ENCODE measurements around the gene RITA1.

The RITA1 gene

DNA sequence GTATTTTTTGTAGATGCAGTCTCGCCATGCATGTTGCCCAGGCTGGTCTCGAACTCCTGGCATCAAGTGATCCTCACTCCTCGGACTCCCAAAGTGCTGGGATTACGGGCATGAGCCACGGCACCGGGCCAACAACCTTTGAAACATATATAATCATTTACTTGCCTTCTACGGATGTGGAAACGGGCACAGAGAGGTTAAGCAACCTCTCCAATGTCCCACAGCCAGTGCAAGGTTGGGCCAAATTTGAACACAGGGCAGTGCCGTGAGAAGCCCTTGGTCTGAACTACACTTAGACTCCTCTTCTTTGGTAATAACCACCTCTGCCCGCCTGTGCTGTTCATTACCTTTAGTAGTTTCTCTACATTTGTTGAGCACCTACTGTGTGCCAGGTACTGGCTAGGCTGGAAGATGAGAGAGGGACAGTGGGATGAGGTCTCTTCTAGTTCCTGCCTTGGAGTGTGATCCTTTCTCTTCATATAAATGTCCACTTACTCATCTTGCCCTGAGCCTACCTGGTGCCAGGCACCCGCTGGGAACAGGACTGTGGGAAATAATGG lies 2.4 kb upstream of the RITA1 start:
- TF ChIP-seq, protein P1, sequence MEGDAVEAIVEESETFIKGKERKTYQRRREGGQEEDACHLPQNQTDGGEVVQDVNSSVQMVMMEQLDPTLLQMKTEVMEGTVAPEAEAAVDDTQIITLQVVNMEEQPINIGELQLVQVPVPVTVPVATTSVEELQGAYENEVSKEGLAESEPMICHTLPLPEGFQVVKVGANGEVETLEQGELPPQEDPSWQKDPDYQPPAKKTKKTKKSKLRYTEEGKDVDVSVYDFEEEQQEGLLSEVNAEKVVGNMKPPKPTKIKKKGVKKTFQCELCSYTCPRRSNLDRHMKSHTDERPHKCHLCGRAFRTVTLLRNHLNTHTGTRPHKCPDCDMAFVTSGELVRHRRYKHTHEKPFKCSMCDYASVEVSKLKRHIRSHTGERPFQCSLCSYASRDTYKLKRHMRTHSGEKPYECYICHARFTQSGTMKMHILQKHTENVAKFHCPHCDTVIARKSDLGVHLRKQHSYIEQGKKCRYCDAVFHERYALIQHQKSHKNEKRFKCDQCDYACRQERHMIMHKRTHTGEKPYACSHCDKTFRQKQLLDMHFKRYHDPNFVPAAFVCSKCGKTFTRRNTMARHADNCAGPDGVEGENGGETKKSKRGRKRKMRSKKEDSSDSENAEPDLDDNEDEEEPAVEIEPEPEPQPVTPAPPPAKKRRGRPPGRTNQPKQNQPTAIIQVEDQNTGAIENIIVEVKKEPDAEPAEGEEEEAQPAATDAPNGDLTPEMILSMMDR (conservative IDR thresholded peaks at IDR 0.05; ENCODE audit: low read depth): no peak
- H3K27ac ChIP-seq: peak overlapping the region; percentile 13
- ChIA-PET POLR2A (ENCODE audit: low non-redundant PET) (no interaction called here), CTCF (interaction anchor here (1.1 kb wide), 1 partner anchor 9 kb away, joined by 4 read pairs; no protein-coding TSS in a partner anchor)
- DNase-seq (ENCODE audit: low spot score): no peak

DNA sequence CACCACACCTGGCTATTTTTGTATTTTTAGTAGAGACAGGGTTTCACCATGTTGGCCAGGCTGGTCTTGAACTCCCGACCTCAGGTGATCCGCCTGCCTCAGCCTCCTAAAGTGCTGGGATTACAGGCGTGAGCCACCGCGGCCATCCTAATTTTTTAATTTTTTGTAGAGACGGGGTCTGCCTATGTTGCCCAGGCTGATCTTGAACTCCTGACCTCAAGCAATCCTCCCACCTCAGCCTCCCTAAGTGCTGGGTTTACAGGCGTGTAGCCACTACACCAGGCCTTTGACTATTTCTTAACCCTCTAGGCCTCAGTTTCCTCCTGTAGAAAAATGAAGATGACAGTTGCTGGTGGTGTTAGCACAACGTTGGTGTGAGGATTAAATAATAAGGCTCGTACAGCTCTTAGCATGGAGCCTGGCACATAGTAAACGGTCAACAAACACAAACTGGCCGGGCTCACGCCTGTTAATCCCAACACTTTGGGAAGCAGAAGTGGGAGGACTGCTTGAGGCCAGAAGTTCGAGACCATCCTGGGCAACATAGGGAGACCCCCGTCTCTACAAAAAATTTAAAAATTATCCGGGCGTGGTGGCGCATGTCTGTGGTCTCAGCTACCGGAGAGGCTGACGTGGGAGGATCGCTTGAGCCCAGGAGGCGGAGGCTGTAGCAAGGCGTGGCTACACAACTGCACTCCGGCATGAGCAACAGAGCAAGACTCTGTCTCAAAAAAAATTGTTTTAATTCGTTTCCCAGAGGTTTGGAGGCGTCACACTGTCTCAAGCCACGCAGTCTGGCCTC lies 1.2 kb upstream of the RITA1 start:
- CTCF ChIA-PET: interaction anchor here (0.6 kb wide), 1 partner anchor 678 kb away, joined by 3 read pairs; no protein-coding TSS in a partner anchor

DNA sequence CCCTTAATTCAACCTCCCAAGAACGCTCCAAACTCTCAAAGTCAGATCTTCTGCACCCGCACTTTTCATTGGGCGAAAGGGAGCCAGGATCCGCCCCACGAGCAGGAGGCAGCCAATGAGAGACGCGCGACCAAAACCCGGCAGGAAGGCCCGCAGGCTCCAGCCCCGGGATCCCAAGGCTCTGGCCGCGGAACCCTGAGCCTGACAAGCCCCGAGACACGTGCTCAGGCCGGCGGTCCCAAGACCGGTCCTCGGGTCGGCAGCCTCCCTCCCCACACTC lies 681 bp upstream of the RITA1 start:
- CTCF ChIA-PET: interaction anchor here (0.6 to 2.4 kb wide), 2 partner anchors 10 to 678 kb away, joined by 3 to 8 read pairs; no protein-coding TSS in a partner anchor
- peak overlapping the region; percentile 91 for H3K27ac ChIP-seq
- TF ChIP-seq, protein P1 (conservative IDR thresholded peaks at IDR 0.05; ENCODE audit: low read depth): no peak
- DNase-seq (ENCODE audit: low spot score): peak; percentile 95
- POLR2A ChIA-PET (ENCODE audit: low non-redundant PET): interaction anchor here (0.6 to 1.0 kb wide), 2 partner anchors 39 to 150 kb away, joined by 3 to 8 read pairs; no protein-coding TSS in a partner anchor

More for the DNA sequence above, 1.2 kb upstream of the RITA1 start:
- TF ChIP-seq, protein P1 (conservative IDR thresholded peaks at IDR 0.05; ENCODE audit: low read depth): no peak
- POLR2A ChIA-PET (ENCODE audit: low non-redundant PET): interaction anchor here (1.0 kb wide), 1 partner anchor 151 kb away, joined by 8 read pairs; no protein-coding TSS in a partner anchor
- peak overlapping the region; percentile 91 for H3K27ac ChIP-seq
- DNase-seq (ENCODE audit: low spot score): no peak

DNA sequence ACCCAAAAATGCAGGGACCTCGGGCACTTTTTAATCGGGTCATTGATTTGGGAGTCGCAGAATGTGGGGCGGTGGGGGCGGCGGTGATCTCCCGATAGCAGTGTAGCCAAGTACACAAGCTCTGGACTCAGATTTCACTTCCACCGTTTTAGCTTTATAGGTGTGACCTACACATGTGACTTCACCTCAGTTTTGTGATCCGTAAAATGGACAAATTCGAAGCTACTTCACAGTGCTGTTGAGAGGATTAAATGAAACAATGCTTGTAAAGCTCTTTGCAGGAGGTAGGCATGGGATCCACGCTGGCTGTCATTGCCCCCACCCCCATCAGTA lies 478 bp downstream of the RITA1 start:
- peak overlapping the region; percentile 91 for H3K27ac ChIP-seq
- POLR2A ChIA-PET (ENCODE audit: low non-redundant PET): interaction anchor here (0.6 kb wide), 1 partner anchor 25 kb away, joined by 4 read pairs; no protein-coding TSS in a partner anchor
- no peak for DNase-seq (ENCODE audit: low spot score)
- CTCF ChIA-PET: interaction anchor here (0.7 to 2.4 kb wide), 2 partner anchors 12 to 98 kb away, joined by 3 to 8 read pairs; no protein-coding TSS in a partner anchor
- TF ChIP-seq, protein P1 (conservative IDR thresholded peaks at IDR 0.05; ENCODE audit: low read depth): no peak

DNA sequence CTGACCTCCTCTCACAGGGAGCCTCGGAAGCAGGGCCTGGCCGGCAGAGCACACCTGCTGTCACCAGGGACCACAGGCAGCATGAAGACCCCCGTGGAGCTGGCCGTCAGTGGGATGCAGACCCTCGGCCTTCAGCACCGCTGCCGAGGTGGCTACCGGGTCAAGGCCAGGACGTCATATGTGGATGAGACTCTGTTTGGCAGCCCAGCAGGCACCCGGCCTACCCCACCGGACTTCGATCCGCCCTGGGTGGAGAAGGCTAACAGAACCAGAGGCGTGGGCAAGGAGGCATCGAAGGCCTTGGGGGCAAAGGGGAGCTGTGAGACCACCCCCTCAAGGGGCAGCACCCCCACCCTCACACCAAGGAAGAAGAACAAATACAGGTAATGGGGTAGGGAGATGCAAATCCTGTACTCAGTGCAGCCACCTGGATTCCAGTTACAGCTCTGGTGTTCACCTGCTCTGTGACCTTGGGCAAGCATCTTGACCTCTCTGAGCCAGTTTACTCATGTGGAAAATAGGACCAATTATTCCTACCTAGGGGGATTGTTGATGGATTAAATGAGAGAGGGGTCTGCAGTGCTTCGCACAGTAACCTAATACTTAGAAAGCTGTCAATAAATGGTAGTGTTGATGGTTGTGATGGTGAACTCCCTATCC lies 1.3 kb downstream of the RITA1 start:
- POLR2A ChIA-PET (ENCODE audit: low non-redundant PET): no interaction called here
- H3K27ac ChIP-seq: peak overlapping the region; percentile 91
- TF ChIP-seq, protein P1 (conservative IDR thresholded peaks at IDR 0.05; ENCODE audit: low read depth): no peak
- CTCF ChIA-PET: interaction anchor here (0.7 to 2.4 kb wide), 2 partner anchors 12 to 97 kb away, joined by 3 to 8 read pairs; no protein-coding TSS in a partner anchor
- DNase-seq (ENCODE audit: low spot score): no peak

DNA sequence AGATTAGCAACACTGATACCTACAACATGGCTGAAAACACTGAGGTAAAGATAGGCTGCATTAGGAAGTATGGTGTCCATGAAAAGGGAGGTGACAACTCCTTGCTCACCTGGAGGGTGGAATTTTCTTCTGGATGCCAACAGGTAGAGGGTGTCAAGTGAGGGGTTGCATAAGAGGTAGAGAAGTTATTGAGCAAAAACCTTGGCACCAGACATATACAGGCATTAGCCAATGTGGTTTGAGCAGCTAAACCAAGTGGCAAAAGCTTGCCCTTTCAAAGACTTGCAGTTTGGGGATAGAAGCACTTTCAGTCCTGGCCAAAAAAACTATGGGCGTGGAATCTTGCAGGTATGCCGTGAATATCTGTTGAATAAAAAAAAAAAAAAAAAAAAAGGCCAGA lies 3.8 kb downstream of the RITA1 start:
- DNase-seq (ENCODE audit: low spot score): no peak
- ChIA-PET POLR2A (ENCODE audit: low non-redundant PET) (interaction anchor here (0.6 to 0.7 kb wide), 2 partner anchors 32 to 161 kb away, joined by 3 to 4 read pairs; partner anchors contain the start of gene TPCN1), CTCF (interaction anchor here (0.6 kb wide), 2 partner anchors 16 to 91 kb away, joined by 6 to 7 read pairs; no protein-coding TSS in a partner anchor)
- H3K27ac ChIP-seq: peak overlapping the region; percentile 86
- TF ChIP-seq, protein P1 (conservative IDR thresholded peaks at IDR 0.05; ENCODE audit: low read depth): no peak

All from RWPE1 (cell line).